GM23338 (cell line): ENCODE measurements around the gene EPHA4. TPM values are rescaled to one million over a fixed set of nuclear protein-coding genes. Genes with fewer than 3 reads are reported as not detected.

Experiments
- CREB1 ChIP-seq: fragments of 250-450 bp; sonication (Bioruptor Pico); IDR thresholded peaks from 2 replicates; pipeline ENCODE4 v1.5.0; 2020; ENCODE audit warnings: low read depth, mild to moderate bottlenecking, moderate library complexity
- CTCF ChIP-seq, 2 experiments: fragments of 200-600 bp in 1 of 2; sonication (generic) in 1 of 2; conservative IDR thresholded peaks; 2 replicates each; pipeline versions ENCODE4 v1.5.1 to v1.6.1; 2016 to 2017; ENCODE audit warnings: antibody characterized with exemption in 2 of 2, low read depth in 2 of 2, mild to moderate bottlenecking in 2 of 2, moderate library complexity in 1 of 2
- EZH2 ChIP-seq: fragments of 200-600 bp; sonication (generic); IDR thresholded peaks from one replicate; pipeline ENCODE4 v1.8.0; 2017; ENCODE audit warnings: antibody characterized with exemption, mild to moderate bottlenecking, low read depth; ENCODE audit not compliant: unreplicated experiment
- EZH2phosphoT487 ChIP-seq: fragments of 200-600 bp; sonication (generic); IDR thresholded peaks from one replicate; pipeline ENCODE4 v1.8.1; 2018; ENCODE audit warnings: antibody characterized with exemption; ENCODE audit not compliant: unreplicated experiment
- JUNB ChIP-seq: IDR thresholded peaks from one replicate; pipeline ENCODE4 v1.6.1; 2016; ENCODE audit warnings: antibody characterized with exemption; ENCODE audit not compliant: unreplicated experiment
- NANOG ChIP-seq: IDR thresholded peaks from 2 replicates; pipeline ENCODE4 v1.6.1; 2016; ENCODE audit warnings: antibody characterized with exemption, borderline replicate concordance
- POLR2AphosphoS5 ChIP-seq: IDR thresholded peaks from 2 replicates; pipeline ENCODE4 v1.6.1; 2016; ENCODE audit warnings: antibody characterized with exemption, low read depth
- REST ChIP-seq: IDR thresholded peaks from one replicate; pipeline ENCODE4 v1.6.1; 2018; ENCODE audit warnings: antibody characterized with exemption; ENCODE audit not compliant: unreplicated experiment
- ZNF114 ChIP-seq: fragments of 250-450 bp; sonication (Bioruptor Pico); IDR thresholded peaks from 2 replicates; pipeline ENCODE4 v1.5.0; 2020; ENCODE audit warnings: mild to moderate bottlenecking, moderate library complexity
- ZNF331 ChIP-seq: fragments of 250-450 bp; sonication (Bioruptor Pico); IDR thresholded peaks from 2 replicates; pipeline ENCODE4 v1.5.0; 2020; ENCODE audit warnings: low read depth, mild to moderate bottlenecking, moderate library complexity
- ZNF462 ChIP-seq: fragments of 250-450 bp; sonication (Bioruptor Pico); IDR thresholded peaks from 2 replicates; pipeline ENCODE4 v1.5.0; 2020; ENCODE audit warnings: mild to moderate bottlenecking, moderate library complexity
- polyA plus RNA-seq: library from polyadenylated mRNA; unstranded; fragments of >200 nt; fragmentation: Nextera tagmentation; extraction: Ambion mirVana; gene quantifications from 2 replicates; pipeline ENCODE4 v1.2.1, GENCODE V29; 2016
- total RNA-seq: library from RNA; depleted of rRNA; stranded (reverse); fragments of >200 nt; shearing (Covaris generic); gene quantifications from 2 replicates; pipeline ENCODE4 v1.2.3, GENCODE V29; 2014

The EPHA4 gene
- total and polyA plus RNA-seq, 2 experiments from 2014 or later, result 4.1 to 6.2 TPM

GRCh38 chr2:221412978-221413377 is 159.1 kb downstream of the EPHA4 start (continued):
- TF ChIP-seq ZNF462 (CRISPR knock-in tag) (no peak), REST (no peak), CTCF (conservative IDR thresholded peaks at IDR 0.05; ENCODE audit: low read depth in 2 of 2) (no peak), NANOG (no peak), EZH2 (no peak), ZNF331 (CRISPR knock-in tag) (no peak), CREB1 (CRISPR knock-in tag) (no peak), EZH2phosphoT487 (no peak), ZNF114 (CRISPR knock-in tag) (no peak), POLR2AphosphoS5 (no peak), JUNB (no peak)
